ENCODE data around the gene LAMA5.

The LAMA5 gene

DNA sequence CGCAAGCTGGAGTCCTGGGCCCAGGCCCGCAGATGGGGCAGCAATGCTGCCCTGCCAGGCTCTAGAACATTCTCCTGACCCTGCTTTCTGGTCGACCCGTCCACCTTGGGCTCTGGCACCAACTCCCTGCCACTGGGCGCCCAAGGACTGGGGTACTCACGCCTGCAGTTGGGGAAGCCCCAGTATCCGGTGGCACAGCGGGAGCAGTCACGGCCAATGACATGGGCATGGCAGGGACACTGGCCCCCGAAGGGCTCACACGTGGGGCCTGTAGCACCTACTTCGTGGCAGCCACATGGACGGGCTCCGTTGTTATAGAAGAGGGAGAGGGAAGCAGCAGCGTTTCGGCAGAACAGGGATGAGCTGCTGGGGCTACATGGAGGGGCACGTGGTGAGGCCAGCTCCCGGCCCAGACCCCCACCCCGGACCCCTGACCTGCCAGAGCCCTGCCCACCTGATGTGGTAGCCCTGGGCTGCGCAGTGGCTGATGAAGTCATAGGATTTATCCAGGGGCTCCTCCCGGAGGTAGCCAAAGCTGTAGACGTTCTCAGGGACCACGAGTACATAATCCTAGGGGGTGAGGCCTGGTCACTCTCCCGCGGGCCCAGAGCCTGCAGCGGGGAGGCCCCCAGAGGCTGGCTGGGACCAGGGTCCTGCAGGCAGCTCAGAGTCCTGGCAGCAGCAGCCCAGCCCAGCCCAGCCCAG lies 38.3 kb downstream of the LAMA5 start:
- no peak for DNase-seq

DNA sequence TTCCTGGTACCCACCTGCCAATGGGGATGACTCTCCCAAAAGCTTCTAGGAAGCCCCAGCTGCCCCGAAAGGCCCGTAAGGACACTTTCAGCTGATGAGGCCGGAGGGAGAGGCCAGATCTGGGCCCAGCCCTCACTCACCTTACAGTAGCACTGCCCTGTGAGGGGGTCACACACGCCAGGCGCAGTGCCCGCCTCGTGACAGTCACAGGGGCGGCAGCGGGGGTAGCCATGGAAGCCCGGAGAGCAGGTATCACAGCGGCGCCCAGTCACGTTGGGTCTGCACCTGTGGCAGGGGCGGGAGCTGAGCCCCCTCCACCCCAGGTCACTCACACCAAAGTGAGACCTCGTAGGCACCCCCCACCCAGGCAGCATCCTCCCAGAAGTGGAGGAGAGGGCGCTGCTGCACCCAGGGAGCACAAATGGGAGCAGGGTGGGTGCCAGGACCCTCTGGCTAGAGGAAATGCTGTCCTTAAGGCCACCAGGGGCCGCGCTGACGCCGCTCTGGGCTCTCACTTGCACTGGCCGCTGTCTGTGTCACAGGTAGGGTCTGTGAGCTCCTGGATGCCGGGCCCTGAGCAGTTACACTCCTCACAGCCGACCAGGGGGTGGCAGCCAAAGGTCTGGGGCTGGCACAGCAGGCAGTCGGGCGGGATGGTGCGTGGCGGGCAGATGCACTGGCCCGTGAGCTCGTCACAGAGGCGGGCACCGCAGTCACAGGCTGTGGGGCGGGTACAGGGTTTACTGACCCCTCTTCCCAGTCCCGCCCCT lies 39.2 kb downstream of the LAMA5 start:
- no peak for DNase-seq

DNA sequence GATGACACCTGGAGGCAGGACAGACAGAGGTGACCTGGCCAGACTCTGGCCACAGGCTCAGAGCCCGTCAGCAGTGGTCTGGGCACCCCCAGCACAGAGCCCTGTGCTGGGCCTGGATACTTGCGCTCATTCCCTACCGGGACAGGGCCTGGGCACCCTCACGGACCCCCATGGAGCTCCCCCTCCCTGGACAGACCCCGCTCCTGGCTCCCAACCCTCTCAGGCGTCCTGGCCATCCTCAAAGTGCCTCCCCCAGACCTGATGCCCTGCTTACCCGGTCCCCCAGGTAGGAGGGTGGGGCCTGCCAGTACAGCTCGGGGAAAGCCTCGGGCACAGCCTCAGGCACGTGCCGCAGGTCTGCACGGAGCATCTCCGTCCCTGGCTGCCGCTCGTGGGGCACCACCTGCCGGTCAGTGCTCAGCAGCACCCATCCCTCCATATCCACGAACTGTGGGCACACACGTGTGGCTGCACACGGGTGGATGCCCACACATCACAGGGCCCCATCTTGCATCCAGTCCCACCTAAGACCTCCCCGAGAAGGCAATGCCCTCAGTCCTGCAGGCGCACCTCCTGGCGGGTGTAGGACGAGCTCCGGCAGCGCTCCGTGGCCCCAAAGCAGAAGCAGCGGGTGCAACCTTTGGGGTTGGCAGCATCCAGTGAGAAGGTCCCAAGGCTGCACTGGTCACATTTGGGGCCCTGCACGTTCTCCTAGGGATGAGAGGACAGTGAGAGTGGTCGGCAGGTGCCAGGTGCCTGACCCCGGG lies 40.0 kb downstream of the LAMA5 start:
- no peak for DNase-seq

DNA sequence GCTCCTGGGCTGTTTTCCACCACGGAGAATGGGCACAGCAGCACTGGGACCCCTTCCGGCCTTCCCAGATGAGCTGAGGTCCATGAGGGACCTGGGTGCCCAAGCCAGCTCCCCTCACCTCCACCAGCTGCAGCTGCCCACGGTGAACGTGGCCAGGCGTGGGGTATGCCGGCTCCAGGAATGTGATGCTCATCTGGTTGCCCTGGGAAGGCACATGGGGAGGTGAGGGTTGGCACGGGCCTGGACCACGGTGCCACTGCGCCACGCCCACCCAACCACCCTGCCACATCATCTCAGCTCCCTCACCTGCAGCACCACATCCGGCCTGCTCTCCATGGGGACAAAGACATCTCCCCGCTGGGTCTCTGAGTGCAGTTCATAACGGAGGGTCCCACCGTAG lies 40.6 kb downstream of the LAMA5 start:
- DNase-seq = no peak

DNA sequence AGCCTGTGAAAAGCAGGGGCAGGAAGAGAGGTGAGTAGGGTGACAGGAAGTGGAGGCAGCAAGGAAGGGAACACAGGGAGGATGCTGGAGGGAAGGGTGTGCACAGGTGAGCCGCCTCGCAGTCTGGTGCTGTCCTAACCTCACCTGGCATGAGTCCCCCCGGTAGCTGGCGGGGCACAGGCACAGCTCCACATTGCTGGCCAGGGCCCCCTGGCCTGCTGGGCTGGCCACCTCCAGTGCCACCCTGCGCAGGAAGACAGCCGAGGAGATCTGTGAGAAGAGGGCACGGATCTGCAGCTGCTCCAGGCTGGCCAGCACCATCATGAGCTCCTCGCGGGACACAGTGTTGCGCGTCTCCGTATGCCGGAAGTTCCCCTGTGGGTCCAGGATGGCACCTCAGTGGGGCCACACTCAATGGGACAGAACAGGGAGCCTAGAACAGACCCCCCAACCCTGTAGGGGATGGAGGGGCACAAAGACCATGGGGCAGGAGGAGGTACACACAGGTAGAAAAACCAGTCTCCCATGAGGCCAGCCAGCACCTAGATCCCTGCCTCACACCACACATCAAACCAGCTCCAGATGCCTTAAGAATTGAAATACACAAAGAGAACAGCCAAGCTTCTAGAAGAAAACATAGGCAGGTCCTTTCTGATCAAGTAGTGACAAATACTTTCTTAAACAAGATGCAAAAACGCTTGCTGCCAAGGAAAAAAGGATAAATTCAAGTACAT lies 41.8 kb downstream of the LAMA5 start:
- no peak for DNase-seq

DNA sequence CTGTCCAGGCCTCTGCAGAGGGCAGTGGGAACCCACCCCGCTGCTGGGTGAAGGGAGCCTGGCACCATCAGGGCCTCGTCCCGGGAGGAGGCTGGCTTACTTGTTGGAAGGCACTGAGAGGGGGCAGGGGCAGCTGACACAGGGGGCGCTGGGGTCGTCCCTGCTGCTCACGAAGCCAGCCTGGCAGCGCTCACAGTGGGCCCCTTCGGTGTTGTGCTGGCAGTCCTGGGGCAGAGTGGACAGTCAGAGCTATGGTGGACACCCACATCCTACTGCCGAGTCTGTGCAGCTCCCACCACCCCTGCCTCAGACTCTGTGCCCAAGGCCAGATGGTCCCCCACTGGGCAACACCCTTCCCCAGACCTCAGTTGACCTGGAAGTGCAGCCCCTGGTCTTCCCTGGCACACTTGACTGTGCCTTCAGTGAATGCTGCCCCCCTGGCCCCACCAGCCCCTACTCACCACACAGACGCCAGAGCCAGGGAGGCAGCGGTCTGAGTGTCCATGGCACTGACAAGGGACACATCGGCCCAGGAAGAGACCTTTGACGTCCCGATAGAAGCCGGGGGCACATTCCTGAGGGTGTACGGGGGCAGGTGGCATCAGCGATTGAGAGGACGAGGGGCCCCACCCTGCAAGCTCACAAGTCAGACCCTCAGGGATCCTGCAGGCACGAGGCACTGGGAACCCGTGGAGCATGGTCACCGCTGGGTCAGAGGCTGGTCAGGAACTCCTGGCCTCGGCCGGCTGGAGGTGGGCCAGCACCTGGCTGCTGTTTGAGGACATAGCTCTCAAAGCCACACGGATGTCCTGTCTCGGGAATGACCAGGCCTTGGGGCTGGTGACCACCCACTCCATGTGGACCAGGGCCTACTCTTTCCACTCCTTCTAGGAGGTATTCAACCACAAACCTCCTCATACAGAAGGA lies 42.9 kb downstream of the LAMA5 start:
- DNase-seq = no peak

DNA sequence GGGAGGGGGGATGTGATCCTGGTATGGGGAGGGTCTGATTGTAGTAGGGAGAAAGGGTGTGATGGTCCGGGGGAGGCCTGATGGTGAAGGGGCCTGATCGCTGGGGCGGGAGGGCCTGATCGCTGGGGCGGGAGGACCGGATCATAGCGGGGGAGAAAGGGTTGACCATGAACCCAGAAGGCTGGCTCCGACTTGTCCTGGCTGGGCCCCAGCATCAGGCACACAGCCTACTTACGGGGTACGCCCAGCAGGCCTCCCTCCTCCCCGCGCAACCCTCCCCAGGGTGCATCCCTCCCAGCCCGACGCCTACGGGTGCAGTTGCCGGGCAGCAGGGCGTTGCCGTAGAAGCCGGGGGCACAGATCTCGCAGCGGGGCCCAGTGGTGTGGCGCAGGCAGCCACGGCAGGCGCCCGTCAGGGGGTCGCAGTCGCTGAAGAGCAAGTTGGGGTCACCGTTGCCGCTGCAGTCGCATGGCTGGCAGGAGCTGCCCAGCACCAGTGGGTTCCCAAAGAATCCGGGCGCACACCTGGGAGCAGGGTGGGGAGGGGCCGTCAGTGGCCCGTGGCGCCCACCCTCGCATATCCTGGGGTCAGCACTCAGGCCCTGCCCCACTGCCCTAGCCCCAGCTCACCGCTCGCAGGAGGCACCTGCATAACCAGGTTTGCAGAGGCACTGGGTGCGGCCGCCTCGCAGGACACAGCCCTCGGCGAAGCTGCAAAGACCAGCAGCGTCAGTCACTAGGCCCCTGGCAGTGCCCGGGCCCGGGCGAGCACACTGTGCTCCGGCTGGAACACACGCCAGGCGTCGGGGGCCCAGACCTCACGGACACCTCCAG lies 43.7 kb downstream of the LAMA5 start:
- no peak for DNase-seq

DNA sequence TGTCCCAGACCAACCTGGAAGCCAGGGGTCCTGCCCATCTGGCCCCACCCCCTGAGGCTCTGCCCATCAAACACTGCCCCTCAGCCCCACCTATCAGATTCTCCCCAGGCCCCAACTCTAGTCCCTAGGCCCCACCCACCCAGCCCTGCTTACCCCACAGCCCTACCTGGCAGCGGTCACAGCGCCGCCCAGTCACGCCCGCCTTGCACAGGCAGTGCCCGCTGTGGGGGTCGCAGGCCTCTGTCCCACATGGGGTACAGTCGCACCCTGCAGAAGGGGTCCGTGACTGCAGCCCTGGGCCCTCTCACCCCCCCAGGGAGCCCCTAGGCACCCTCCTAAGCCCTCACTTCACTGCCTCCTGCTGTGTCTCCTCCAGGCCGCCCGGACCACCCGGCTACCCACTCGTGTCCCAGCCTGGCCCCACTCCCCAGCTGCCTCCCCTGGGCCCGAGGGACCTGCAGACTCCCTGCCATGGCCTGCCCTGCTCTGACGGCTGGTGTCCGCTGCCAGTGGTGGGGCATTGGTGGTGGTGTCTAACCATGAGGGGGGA lies 44.5 kb downstream of the LAMA5 start:
- no peak for DNase-seq

DNA sequence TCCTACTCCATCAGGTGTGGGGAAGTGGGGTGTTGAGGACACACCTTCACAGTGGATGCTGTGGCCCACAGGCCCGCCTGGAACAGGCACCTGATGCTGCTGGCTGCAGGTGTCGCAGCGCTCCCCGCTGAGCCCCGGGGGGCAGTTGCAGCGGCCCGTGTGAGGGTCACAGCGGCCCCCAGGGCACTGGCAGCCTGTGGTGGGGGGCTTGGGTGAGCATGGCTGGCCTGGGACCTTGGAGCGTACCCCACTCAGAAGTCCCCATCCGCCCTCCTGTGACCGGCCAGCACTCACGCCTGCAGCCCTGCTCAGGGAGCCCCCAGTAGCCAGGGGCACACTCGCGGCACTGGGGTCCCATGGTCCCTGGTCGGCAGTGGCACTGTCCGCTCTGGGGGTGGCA lies 45.1 kb downstream of the LAMA5 start:
- DNase-seq = no peak

DNA sequence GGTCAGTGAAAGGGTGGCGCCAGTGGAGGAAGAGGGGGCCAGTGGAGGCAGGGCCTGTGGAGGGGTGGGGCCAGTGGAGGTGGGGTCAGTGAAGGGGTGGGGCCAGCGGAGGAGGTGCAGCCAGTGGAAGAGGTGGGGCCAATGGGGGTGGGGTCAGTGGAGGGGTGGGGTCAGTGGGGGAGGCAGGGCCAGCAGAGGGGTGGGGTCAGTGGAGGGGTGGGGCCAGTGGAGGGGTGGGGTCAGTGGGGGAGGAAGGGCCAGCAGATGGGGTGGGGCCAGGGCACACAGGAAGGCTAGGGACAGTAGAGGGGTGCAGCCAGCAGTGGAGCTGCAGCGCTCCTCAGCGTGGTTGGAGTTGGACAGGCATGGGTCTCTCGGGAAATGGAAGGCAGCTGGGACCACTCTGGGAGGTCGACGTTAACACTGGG lies 45.6 kb downstream of the LAMA5 start:
- DNase-seq = no peak

DNA sequence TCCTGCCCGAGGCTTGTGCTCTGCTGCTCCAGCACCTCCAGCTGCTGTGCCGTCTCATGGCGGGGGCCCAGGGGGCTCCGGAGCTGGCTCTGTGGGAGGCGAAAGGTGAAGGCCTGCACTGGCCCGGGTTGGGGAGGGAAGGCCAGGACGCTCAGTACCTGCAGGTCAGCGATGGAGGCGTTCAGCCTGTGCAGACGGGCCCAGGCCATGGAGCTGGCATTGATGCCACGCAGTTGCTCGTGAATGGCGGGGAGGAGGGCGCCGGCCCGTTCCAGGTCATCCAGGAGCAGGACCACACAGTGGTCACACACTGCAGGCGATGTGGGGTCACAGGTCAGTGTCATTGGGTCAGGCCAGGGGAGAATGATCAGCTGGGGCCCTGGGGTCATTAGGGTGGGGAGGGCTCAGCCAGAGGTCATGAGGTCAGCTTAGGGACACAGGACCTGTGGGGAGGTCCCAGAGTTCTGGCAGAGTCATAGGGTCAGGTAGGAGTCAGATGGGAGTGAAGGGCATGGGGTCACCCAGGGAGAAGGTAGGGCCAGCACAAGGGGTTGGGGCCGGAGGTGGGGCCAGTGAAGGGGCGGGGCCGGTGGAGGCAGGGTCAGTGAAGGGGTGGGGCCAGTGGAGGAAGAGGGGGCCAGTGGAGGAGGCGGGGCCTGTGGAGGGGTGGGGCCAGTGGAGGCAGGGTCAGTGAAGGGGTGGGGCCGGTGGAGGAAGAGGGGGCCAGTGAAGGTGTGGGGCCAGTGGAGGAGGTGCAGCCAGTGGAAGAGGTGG lies 46.3 kb downstream of the LAMA5 start:
- no peak for DNase-seq

DNA sequence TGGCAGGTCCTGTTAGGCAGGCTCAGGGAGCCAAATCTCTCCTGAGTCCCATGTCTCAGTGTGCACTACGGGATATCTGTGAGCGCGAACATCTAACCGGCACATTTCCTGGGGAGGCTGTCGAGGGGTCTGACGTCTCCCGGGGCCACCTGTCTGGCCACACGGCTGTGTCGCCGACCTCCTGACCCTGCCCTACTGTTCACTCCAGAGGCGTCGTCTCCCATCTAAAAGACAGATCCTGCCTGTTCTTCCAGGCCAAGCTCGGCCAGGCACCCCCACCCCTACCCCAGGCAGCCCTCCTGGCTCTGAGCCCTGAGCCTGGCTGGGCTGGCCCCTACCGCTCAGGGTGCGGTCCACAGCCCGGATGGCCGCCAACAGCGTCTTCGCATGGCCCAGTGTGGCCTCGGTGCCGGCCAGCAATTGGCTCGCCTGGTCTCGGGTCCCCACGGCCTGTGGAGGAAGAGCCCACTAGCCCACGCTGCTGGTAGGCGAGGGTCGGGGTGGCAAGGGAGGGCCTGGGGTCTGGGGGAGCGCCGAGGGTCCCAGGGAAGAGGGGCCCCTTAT lies 47.7 kb downstream of the LAMA5 start:
- DNase-seq = no peak

DNA sequence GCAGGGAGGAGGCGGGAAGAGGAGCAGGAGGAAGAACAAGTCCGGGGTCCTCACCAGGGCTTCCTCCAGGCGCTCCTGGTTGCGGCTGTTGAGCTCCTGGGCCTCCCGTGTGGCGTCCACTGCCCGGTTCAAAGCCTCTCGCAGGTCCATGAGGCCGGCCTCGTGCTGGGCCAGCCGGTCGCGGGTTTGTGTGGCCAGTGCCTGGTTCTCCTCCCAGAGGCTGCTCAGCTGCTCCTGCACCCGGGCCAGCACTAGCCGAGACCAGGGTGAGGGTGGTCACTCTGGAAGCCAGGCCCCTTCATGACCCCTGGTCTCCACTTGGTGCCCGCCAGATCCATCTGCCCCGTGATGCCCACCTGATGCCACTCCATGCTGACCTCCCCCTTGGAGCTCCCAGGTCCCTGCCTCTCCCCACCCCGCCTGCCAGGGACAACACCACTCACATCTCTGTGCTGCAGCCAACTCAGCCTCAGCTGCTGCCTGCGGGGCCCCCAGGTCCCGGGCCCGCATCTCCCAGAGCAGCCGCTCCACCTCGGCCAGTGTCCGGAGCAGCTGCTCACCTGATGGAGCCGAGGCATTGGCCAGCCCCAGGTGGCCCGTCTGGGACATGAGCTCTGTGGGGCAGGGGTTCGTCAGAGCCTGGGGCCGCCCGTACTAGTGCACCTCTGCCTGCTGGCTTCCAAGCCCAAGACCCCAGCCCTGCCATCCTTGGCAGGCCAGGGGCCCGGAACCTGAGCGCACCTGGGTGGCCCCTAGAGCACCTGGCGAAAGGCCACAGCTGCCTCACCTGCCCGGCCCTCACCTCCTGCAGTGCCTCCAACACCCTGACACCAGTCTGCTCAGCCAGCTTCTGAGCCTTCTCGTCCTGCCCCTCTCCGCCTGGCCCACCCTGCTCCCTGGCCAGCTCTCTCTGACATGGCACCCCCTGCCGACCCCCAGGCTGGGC lies 48.4 kb downstream of the LAMA5 start:
- no peak for DNase-seq

DNA sequence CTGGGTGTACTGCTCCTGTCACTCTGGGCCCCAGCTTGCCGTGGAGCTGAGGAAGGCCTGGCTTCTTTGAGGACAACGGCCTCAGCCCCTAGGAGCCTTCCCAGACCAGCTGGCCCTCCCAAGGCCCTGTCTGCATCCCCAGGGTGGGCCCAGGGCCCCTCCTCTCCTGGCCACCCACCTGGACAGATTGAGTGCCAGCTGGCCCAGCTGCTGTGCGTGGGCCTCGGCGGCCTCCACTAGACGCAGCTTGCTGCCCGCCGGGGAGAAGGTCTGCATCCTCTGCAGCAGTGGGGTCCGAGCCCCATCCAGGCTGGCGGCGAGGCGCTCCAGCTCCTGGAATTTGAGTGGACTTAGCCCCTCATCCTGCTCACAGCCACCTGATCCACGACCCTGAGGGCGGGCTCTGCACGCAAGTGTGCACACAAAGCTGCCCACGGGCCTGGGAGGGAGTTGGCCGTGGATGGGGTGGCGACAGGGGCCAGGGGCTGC lies 49.9 kb downstream of the LAMA5 start:
- DNase-seq = no peak

DNA sequence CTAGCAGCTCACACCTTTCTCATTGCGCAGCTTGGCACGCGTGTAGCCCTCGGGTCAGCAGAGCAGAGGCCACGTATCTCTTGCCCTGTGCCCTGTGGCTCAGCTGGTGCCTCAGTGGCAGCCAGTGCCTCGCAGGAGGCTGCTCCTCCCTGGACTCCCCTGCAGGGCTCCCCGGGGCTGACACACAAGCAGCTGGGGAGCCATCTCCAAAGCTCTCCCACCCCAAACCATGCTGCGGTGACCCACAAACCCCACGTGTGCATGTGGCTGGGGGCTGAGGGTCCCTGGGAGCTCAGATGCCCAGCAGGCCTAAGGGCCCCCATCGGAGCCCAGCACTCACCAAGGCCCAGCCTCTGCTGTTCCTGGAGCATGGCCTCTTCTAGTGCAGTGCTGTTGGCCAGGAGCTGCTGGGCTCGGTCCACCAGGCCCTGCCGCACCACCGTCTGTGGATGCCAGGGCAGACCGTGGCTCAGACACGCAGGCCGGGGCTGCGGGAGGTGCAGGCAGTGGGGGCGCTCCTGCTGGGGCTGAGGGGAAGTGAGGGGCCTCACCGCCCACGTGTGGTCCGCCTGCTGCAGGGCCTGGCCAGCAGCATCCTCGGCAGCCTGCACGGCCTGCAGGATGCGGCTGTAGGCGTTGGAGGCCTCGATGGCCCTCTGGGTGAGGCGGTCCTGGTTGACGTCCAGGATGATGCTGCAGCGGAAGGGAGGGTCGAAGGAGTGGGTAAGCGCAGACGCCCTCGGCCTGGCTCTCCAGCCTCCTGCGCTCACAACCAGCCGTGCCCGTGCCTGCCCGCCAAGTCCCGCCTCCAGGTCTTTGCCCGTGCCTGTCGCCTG lies 50.6 kb downstream of the LAMA5 start:
- no peak for DNase-seq

DNA sequence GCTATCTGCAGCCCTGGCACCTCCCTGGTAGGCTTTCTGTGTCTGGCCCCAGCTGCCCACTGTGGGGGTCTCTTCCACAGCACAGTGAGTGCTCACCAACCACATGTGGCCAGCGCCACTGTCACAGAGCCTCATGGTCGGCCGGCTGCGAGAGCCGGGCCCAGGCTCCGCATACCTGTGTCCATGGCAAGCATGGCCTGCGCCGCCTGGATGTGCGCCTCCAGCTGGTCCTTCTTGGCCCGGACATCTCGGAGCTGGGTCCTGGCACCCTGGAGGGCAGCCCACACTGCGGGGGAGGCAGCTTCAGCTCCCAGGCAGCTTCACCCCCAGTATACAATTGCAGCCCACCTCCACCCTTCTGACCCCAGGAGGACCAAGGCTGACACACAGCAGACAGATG lies 51.3 kb downstream of the LAMA5 start:
- no peak for DNase-seq

DNA sequence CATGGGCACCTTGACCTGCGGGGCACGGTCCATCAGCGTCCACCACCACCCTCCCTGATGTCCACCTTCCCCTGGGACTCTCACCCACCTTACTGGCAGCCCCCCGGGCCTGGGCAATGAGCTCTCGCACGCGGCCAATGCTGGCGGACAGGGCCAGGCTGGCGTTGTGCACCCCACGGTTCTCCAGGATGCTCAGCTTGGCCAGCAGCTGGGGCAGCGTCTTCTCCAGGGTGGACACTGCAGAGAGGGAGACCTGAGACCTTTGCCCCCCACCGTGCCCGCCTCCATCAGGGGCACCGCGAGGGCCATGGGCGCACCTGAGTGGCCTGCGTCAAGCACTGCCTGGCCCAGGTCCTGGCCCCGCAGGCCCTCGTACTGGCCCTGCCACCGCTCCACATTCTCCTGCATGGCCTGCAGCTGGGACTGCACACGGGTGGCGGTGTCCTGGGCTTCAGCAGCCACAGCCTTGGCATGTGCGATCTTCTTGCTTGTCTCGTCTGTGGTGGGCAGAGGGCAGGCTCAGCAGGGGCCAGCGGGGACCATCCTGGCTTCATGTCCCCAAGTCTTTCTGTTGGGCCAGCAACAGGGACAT lies 52.3 kb downstream of the LAMA5 start:
- DNase-seq = no peak

Data from inflammatory macrophage (primary cell).